C4-2B (cell line): ENCODE measurements around the gene CYP4F22.
"Not testable (repeated sequence)": the region's sequence is repeated elsewhere in the genome, so short reads cannot be mapped to it uniquely, and the experiment has no call there.

ENCODE experiments used
- CTCF ChIP-seq: fragments of 450-650 bp; conservative IDR thresholded peaks from 2 replicates; pipeline ENCODE4 v1.5.1; 2017; ENCODE audit warnings: mild to moderate bottlenecking
- ZFX ChIP-seq: fragments of 450-650 bp; IDR thresholded peaks from 2 replicates; pipeline ENCODE4 v1.6.1; 2017

GRCh38 chr19:15485768-15486167 is 22.6 kb upstream of the CYP4F22 start:
- not testable (repeated sequence) for TF ChIP-seq CTCF, ZFX
